NCI-H2171 (cell line): ENCODE data around the gene MAGEA6.
"Not testable (repeated sequence)": the region's sequence is repeated elsewhere in the genome, so short reads cannot be mapped to it uniquely, and the experiment has no call there.

Experiments
- DNase-seq: peaks from one replicate; lab custom pipeline; 2025; lab: John Stamatoyannopoulos, UW

The MAGEA6 gene

GRCh38 chrX:152769549-152770289 is at the start of gene MAGEA6:
Gene MAGEA6, minus strand, starts transcription at chrX:152769689. Its CDS starts 2,039 bp downstream, at chrX:152767650.
- DNase-seq: not testable (repeated sequence)

GRCh38 chrX:152819266-152819665 is 49.8 kb upstream of the MAGEA6 start:
- DNase-seq: no peak

GRCh38 chrX:152818356-152818755 is 48.9 kb upstream of the MAGEA6 start:
- no peak for DNase-seq

GRCh38 chrX:152817078-152817764 is 47.7 kb upstream of the MAGEA6 start:
- no peak for DNase-seq

GRCh38 chrX:152814048-152814447 is 44.6 kb upstream of the MAGEA6 start:
- no peak for DNase-seq

- no peak for DNase-seq
These were observed 43.7 kb upstream of the MAGEA6 start for GRCh38 chrX:152813206-152813605.

- DNase-seq: no peak
These were observed 40.9 kb upstream of the MAGEA6 start for GRCh38 chrX:152810403-152810802.

GRCh38 chrX:152806035-152806434 is 36.5 kb upstream of the MAGEA6 start:
- DNase-seq: no peak

- no peak for DNase-seq
These were observed 29.5 kb upstream of the MAGEA6 start for GRCh38 chrX:152798945-152799344.

GRCh38 chrX:152787062-152787461 is 17.6 kb upstream of the MAGEA6 start:
- not testable (repeated sequence) for DNase-seq

GRCh38 chrX:152766562-152766961 is 2.9 kb downstream of the MAGEA6 start:
- DNase-seq: not testable (repeated sequence)

GRCh38 chrX:152761582-152761981 is 7.9 kb downstream of the MAGEA6 start:
- DNase-seq: not testable (repeated sequence)

- DNase-seq: not testable (repeated sequence)
These were observed 9.9 kb downstream of the MAGEA6 start for GRCh38 chrX:152759544-152759943.

- not testable (repeated sequence) for DNase-seq
These were observed 10.6 kb downstream of the MAGEA6 start, which contains the start of gene CSAG3 for GRCh38 chrX:152758918-152759317. Gene CSAG3, plus strand, starts transcription at chrX:152759218.

GRCh38 chrX:152754871-152755270 is 14.6 kb downstream of the MAGEA6 start:
- DNase-seq: not testable (repeated sequence)

- DNase-seq: not testable (repeated sequence)
These were observed 15.5 kb downstream of the MAGEA6 start, which contains the start of gene MAGEA2 for GRCh38 chrX:152753686-152754650. Gene MAGEA2, minus strand, starts transcription at chrX:152753842. Its CDS starts 2,479 bp downstream, at chrX:152751363.

- no peak for DNase-seq
These were observed 30.9 kb downstream of the MAGEA6 start for GRCh38 chrX:152738560-152738959.

GRCh38 chrX:152736528-152736927 is 33.0 kb downstream of the MAGEA6 start:
- not testable (repeated sequence) for DNase-seq

- no peak for DNase-seq
These were observed 33.5 kb downstream of the MAGEA6 start for GRCh38 chrX:152735860-152736511.

- no peak for DNase-seq
These were observed 34.4 kb downstream of the MAGEA6 start for GRCh38 chrX:152735101-152735500.

- not testable (repeated sequence) for DNase-seq
These were observed 35.2 kb downstream of the MAGEA6 start for GRCh38 chrX:152734143-152734858.
